GM12878 (cell line): ENCODE measurements around the gene ATL3. TPM values are rescaled to one million over a fixed set of nuclear protein-coding genes. Genes with fewer than 3 reads are reported as not detected.

Source experiments
- ATAC-seq: fragments of 200-7000 bp; cut with Tn5 transposase; 3 replicates; pipeline ENCODE4 v1.9.1; 2020; ENCODE audit warnings: mild to moderate bottlenecking, moderate library complexity
- BruUV-seq: library from RNA; stranded (reverse); fragments of 400-500 nt; replicated peaks from 2 replicates; lab custom pipeline; 2021; lab: Mats Ljungman, UMichigan
- CTCF ChIA-PET: fragments of 300-600 bp; sonication (Branson Sonifier 250); formaldehyde crosslinking; extraction: SDS; loops from one replicate; lab custom pipeline; 2021; ENCODE audit warnings: inconsistent platforms; lab: Yijun Ruan, JAX
- POLR2A ChIA-PET: fragments of 350-600 bp; formaldehyde crosslinking; extraction: SDS; loops from one replicate; lab custom pipeline; 2021; ENCODE audit warnings: inconsistent platforms; lab: Charles Lee
- RAD21 ChIA-PET: fragments of 300-600 bp; sonication (Branson Sonifier 250); formaldehyde crosslinking; loops from one replicate; lab custom pipeline; 2023; ENCODE audit warnings: antibody characterized with exemption; ENCODE audit not compliant: unreplicated experiment; lab: Charles Lee
- SMC1A ChIA-PET: fragments of 300-600 bp; sonication (Branson Sonifier 250); formaldehyde crosslinking; loops from one replicate; lab custom pipeline; 2023; ENCODE audit not compliant: unreplicated experiment, uncharacterized antibody; lab: Charles Lee
- DNase-seq: peaks from one replicate; pipeline ENCODE4 v3.0.0-alpha.2; 2011; ENCODE audit warnings: low read depth, low spot score
- FAIRE-seq: peaks from 3 replicates; lab custom pipeline; 2011; peaks lifted over from hg19 to GRCh38; lab: Jason Lieb, UNC
- H2AFZ ChIP-seq: 2 replicates; pipeline ENCODE4 v1.6.0; 2011; ENCODE audit warnings: low read depth, low read length, control low read depth; ENCODE audit not compliant: control insufficient read depth
- H3K27ac ChIP-seq: 2 replicates; pipeline ENCODE4 v1.5.1; 2011; ENCODE audit warnings: control low read depth; ENCODE audit not compliant: control insufficient read depth, insufficient read depth
- H3K27me3 ChIP-seq, 2 experiments: replicated peaks in 1 of 2; 2 replicates each; pipeline versions ENCODE4 v1.6.0 to v1.6.1; 2011; ENCODE audit warnings: low read length in 1 of 2; ENCODE audit not compliant: control insufficient read depth in 2 of 2, insufficient read depth in 2 of 2
- H3K36me3 ChIP-seq, 2 experiments: 2 replicates each; pipeline ENCODE4 v1.5.1; 2011; ENCODE audit warnings: low read length in 1 of 2; ENCODE audit not compliant: control insufficient read depth in 2 of 2, insufficient read depth in 2 of 2
- H3K4me1 ChIP-seq: 2 replicates; pipeline ENCODE4 v1.6.1; 2011; ENCODE audit warnings: mild to moderate bottlenecking, low read length, moderate library complexity, mixed read lengths; ENCODE audit not compliant: control insufficient read depth, insufficient read depth
- H3K4me2 ChIP-seq: 2 replicates; pipeline ENCODE4 v1.6.0; 2011; ENCODE audit warnings: control low read depth; ENCODE audit not compliant: control insufficient read depth, insufficient read depth
- H3K4me3 ChIP-seq: fragments of 200-600 bp; sonication (generic); 2 replicates; pipeline ENCODE4 v1.5.1; 2016
- H3K79me2 ChIP-seq: 2 replicates; pipeline ENCODE4 v1.6.0; 2011; ENCODE audit warnings: low read length; ENCODE audit not compliant: control insufficient read depth, insufficient read depth
- H3K9ac ChIP-seq: 2 replicates; pipeline ENCODE4 v1.8.0; 2011; ENCODE audit warnings: low read length, control low read depth, mixed read lengths; ENCODE audit not compliant: control insufficient read depth, insufficient read depth
- H3K9me3 ChIP-seq: replicated peaks from 3 replicates; pipeline ENCODE4 v1.5.1; 2011; ENCODE audit warnings: mild to moderate bottlenecking, low read length; ENCODE audit not compliant: control insufficient read depth, insufficient read depth
- H4K20me1 ChIP-seq: 2 replicates; pipeline ENCODE4 v1.6.0; 2011; ENCODE audit not compliant: control insufficient read depth, insufficient read depth
- ATF3 ChIP-seq: IDR thresholded peaks from 2 replicates; pipeline ENCODE4 v1.6.1; 2011; ENCODE audit warnings: low read depth, mild to moderate bottlenecking, low read length, moderate library complexity, borderline replicate concordance; ENCODE audit errors: extremely low read depth
- BCL3 ChIP-seq: IDR thresholded peaks from 2 replicates; pipeline ENCODE4 v1.6.1; 2011; ENCODE audit warnings: borderline replicate concordance, low read depth, mild to moderate bottlenecking, moderate library complexity, low read length; ENCODE audit not compliant: insufficient read depth, poor library complexity, severe bottlenecking
- BMI1 ChIP-seq: fragments of 450-650 bp; IDR thresholded peaks from 2 replicates; pipeline ENCODE4 v1.6.1; 2016; ENCODE audit warnings: mild to moderate bottlenecking, moderate library complexity, borderline replicate concordance
- CHD2 ChIP-seq: IDR thresholded peaks from 2 replicates; pipeline ENCODE4 v1.6.1; 2011; ENCODE audit warnings: low read depth, low read length, improper control_type of control experiment, borderline replicate concordance
- E4F1 ChIP-seq: fragments of 450-650 bp; IDR thresholded peaks from 2 replicates; pipeline ENCODE4 v1.6.1; 2018; ENCODE audit warnings: borderline replicate concordance, mild to moderate bottlenecking; ENCODE audit not compliant: partially characterized antibody
- EED ChIP-seq: sonication (generic); IDR thresholded peaks from 2 replicates; pipeline ENCODE4 v1.6.1; 2016; ENCODE audit warnings: antibody characterized with exemption, low read depth
- FOS ChIP-seq: IDR thresholded peaks from 3 replicates; pipeline ENCODE4 v1.6.1; 2011; ENCODE audit warnings: borderline replicate concordance; ENCODE audit not compliant: insufficient read length; ENCODE audit errors: extremely low read depth
- HDAC6 ChIP-seq: fragments of 200-600 bp; sonication (generic); IDR thresholded peaks from one replicate; pipeline ENCODE4 v1.8.0; 2017; ENCODE audit warnings: antibody characterized with exemption; ENCODE audit not compliant: unreplicated experiment
- KAT2A ChIP-seq: conservative IDR thresholded peaks from 2 replicates; pipeline ENCODE4 v1.6.1; 2011; ENCODE audit warnings: low read depth, low read length; ENCODE audit not compliant: control insufficient read depth
- PAX5 ChIP-seq: IDR thresholded peaks from 2 replicates; pipeline ENCODE4 v1.6.1; 2011; ENCODE audit warnings: low read depth, low read length, borderline replicate concordance
- PAX8 ChIP-seq: fragments of 450-650 bp; IDR thresholded peaks from 2 replicates; pipeline ENCODE4 v1.6.1; 2017; ENCODE audit warnings: mild to moderate bottlenecking, moderate library complexity
- RB1 ChIP-seq: fragments of 450-650 bp; formaldehyde crosslinking; IDR thresholded peaks from 2 replicates; pipeline ENCODE4 v1.6.1; 2017; ENCODE audit warnings: mild to moderate bottlenecking, borderline replicate concordance
- ZNF384 ChIP-seq: IDR thresholded peaks from 2 replicates; pipeline ENCODE4 v1.6.1; 2012; ENCODE audit warnings: low read depth, mild to moderate bottlenecking, low read length, improper control_type of control experiment, borderline replicate concordance
- WGBS: methylation state at CpG from one replicate; pipeline ENCODE4 v1.1.6; 2016; ENCODE audit warnings: low lambda C conversion rate; ENCODE audit not compliant: insufficient replicate concordance, insufficient coverage; ENCODE audit errors: missing lambda C conversion rate; 5-methylcytosine and 5-hydroxymethylcytosine counted together
- in situ Hi-C: fragments of 300-500 bp; cut with MboI; formaldehyde crosslinking; loops from 9 replicates; pipeline ENCODE4 v1.14.3; 2018; ENCODE audit warnings: mixed read lengths
- intact Hi-C: fragments of 100-400 bp; cut with micrococcal nuclease; formaldehyde crosslinking; loops from one replicate; pipeline ENCODE4 v1.14.2; 2022; ENCODE audit not compliant: unreplicated experiment
- polyA plus RNA-seq, 11 experiments: library from polyadenylated mRNA; depleted of rRNA in 4 of 11; unstranded in 6 of 11; stranded (reverse) in 5 of 11; fragments of >200 nt; fragmentation: Nextera tagmentation in 4 of 11; fragmentation: Illumina TruSeq in 1 of 11; extraction: Ambion mirVana in 4 of 11; extraction: Trizol in 1 of 11; gene quantifications; 1 replicate in 1 of 11; 2 replicates in 10 of 11; pipeline versions ENCODE4 v1.2.1 to v1.2.3, GENCODE V29; 2011 to 2016; ENCODE audit warnings: inconsistent platforms in 2 of 11, missing spikeins in 2 of 11, low read depth in 1 of 11
- total RNA-seq, 4 experiments: library from RNA; depleted of rRNA in 3 of 4; stranded (reverse); fragments of >200 nt in 3 of 4; fragmentation: Illumina TruSeq in 1 of 4; extraction: Trizol in 1 of 4; gene quantifications; 2 replicates each; pipeline versions ENCODE4 v1.2.1 to v1.2.3, GENCODE V29; 2013 to 2021

Gene ATL3
- total and polyA plus RNA-seq, 10 of the 15 experiments (the other 5 are each of a cell fraction or from before 2014, with no cell fraction given), result 12.0 to 36.0 (median 21.5) TPM

- TSS peak; percentile 39 for BruUV-seq
- Histone ChIP-seq H3K36me3 (peaks cover 0 to 3% of the 10 kb centered on the region in 2 experiments; a peak in 1 of 4 replicates), H3K27me3 (no peaks in the 10 kb centered on the region), H3K79me2 (no peaks in the 10 kb centered on the region), H2AFZ (no peak overlapping the region), H3K9me3 (no peaks in the 10 kb centered on the region)
- ChIA-PET CTCF (no interaction called here), SMC1A (interaction anchor here (0.8 to 1.1 kb wide), 2 partner anchors 15 to 242 kb away, joined by 3 read pairs; no protein-coding TSS in a partner anchor), RAD21 (no interaction called here)
- intact Hi-C loops, result no loop called here
- WGBS, result 97% methylated on average over 3 of the region's 3 CpGs
- no peak for TF ChIP-seq BMI1
- TF ChIP-seq RB1, result no peak
- TF ChIP-seq EED, result no peak
- TF ChIP-seq, all 136 proteins: peak for 0
- Histone ChIP-seq H3K4me1 (no peaks in the 10 kb centered on the region), H3K4me2 (no peak overlapping the region), H3K9ac (no peak overlapping the region), H4K20me1 (no peaks in the 10 kb centered on the region), H3K27ac (no peak overlapping the region), H3K4me3 (no peak overlapping the region)
- POLR2A ChIA-PET, result no interaction called here
- no peak for ATAC-seq
- DNase-seq, result no peak
- in situ Hi-C loops, result no loop called here
- no peak for FAIRE-seq
Observed at GRCh38 chr11:63720611-63721010, 49.4 kb upstream of the ATL3 start.

- no peak overlapping the region for H3K27ac ChIP-seq
- ATAC-seq (no peak), DNase-seq (no peak), FAIRE-seq (no peak)
- in situ Hi-C loops, result no loop called here
- no peak overlapping the region for H2AFZ ChIP-seq
- 97% methylated on average over 2 of the region's 2 CpGs for WGBS
- POLR2A ChIA-PET, result no interaction called here
- H3K4me2 ChIP-seq, result no peak overlapping the region
- H3K27me3 ChIP-seq, result no peaks in the 10 kb centered on the region
- SMC1A ChIA-PET, result interaction anchor here (0.8 to 1.1 kb wide), 2 partner anchors 14 to 241 kb away, joined by 3 read pairs; no protein-coding TSS in a partner anchor
- H3K4me1 ChIP-seq, result no peaks in the 10 kb centered on the region
- BruUV-seq, result no TSS peak
- intact Hi-C loops, result no loop called here
- no peak overlapping the region for H3K4me3 ChIP-seq
- H3K9me3 ChIP-seq, result no peaks in the 10 kb centered on the region
- H3K9ac ChIP-seq, result no peak overlapping the region
- H4K20me1 ChIP-seq, result no peaks in the 10 kb centered on the region
- RAD21 ChIA-PET, result no interaction called here
- CTCF ChIA-PET, result interaction anchor here (1.2 kb wide), 1 partner anchor 19 kb away, joined by 3 read pairs; no protein-coding TSS in a partner anchor
- H3K79me2 ChIP-seq, result no peaks in the 10 kb centered on the region
- peaks cover 0 to 3% of the 10 kb centered on the region in 2 experiments; a peak in 1 of 4 replicates for H3K36me3 ChIP-seq
- TF ChIP-seq HDAC6 (no peak), ATF3 (no peak), FOS (no peak), E4F1 (no peak), KAT2A (no peak), BCL3 (no peak), ZNF384 (no peak), PAX8 (no peak), CHD2 (no peak), PAX5 (no peak)
Observed at GRCh38 chr11:63719987-63720386, 48.8 kb upstream of the ATL3 start.
